Fibroblast of mammary gland (primary cell): ENCODE data around the gene TTBK2.

Experiments used
- DNase-seq: peaks from one replicate; pipeline ENCODE4 v3.0.0-alpha.2; 2010; ENCODE audit warnings: low read depth
- H3K4me3 ChIP-seq: 2 replicates; pipeline ENCODE4 v1.5.1; 2011; ENCODE audit warnings: low read depth, mild to moderate bottlenecking, low read length, moderate library complexity; ENCODE audit not compliant: control insufficient read depth
- TF ChIP-seq, protein P1 (sequence below): conservative IDR thresholded peaks from 2 replicates; pipeline ENCODE4 v1.5.1; 2011; ENCODE audit warnings: low read depth, low read length, inconsistent platforms; ENCODE audit not compliant: control insufficient read depth, insufficient read depth

Gene TTBK2

DNA sequence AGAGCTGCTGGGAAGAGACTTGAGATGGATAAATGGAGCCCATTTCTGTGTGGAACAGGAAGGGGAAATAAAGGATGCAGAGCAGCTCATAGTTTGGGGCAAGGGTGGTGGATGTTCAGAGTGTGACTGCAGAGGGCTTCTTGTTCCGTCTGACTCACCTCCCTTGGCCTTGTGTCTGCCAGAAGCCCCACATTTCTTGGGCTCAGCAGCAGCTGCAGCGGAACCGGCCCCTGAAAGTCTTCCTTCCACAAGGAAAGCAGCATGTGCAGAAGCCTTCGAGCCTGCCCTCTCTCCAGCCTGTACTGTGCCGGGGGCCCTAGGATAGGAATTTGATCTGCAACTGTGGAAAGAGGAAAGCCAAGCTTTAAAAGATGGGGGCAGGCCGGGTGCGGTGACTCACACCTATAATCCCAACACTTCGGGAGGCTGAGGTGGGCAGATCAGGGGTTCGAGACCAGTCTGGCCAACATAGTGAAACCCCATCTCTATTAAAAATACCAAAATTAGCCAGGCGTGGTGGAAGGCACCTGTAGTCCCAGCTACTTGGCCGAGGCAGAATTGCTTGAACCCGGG is 195.2 kb downstream of the TTBK2 start:
- DNase-seq, result peak; percentile 26
- H3K4me3 ChIP-seq, result no peak overlapping the region
- TF ChIP-seq, protein P1, sequence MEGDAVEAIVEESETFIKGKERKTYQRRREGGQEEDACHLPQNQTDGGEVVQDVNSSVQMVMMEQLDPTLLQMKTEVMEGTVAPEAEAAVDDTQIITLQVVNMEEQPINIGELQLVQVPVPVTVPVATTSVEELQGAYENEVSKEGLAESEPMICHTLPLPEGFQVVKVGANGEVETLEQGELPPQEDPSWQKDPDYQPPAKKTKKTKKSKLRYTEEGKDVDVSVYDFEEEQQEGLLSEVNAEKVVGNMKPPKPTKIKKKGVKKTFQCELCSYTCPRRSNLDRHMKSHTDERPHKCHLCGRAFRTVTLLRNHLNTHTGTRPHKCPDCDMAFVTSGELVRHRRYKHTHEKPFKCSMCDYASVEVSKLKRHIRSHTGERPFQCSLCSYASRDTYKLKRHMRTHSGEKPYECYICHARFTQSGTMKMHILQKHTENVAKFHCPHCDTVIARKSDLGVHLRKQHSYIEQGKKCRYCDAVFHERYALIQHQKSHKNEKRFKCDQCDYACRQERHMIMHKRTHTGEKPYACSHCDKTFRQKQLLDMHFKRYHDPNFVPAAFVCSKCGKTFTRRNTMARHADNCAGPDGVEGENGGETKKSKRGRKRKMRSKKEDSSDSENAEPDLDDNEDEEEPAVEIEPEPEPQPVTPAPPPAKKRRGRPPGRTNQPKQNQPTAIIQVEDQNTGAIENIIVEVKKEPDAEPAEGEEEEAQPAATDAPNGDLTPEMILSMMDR, result no peak

DNA sequence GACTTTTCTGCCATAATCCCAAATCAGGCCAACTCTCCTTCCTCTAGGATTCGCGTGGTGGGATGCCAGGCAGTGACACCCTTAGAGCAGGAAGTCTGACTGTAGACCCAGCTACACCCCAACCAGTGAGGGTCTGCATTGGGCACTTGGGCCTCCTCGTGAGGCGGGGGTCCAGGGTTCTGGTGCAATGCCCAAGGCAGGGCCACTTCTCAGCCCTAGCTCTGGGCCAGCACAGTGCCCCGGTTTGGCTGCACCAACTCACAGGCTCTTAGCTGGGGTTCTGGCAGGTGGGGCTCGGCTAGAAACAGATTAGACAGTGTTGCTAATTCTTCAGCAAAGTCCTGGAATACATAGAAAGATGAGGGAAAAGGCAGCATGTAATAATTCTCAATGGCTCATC is 196.3 kb downstream of the TTBK2 start:
- DNase-seq, result no peak

DNA sequence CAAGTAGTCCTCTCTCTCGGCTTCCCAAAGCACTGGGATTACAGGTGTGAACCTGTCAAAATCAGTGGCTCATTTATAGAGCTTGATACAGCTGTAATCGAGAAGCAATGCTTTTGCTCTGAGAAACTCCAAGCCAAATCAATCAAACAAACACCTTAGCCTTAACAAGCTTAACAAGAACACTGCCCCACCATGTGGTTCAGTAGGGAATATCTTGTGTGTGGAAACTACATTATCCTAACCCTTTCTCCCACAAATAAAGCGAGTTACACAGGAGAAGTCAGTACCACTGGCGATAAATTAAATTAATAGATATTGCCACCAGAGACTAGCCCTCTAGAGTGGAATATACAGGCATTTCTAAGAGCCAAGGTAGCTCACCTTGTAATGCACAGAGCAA is 197.5 kb downstream of the TTBK2 start:
- TF ChIP-seq, protein P1, result peak; percentile 11
- no peak overlapping the region for H3K4me3 ChIP-seq
- DNase-seq, result peak; percentile 16

More for the DNA sequence above, 196.3 kb downstream of the TTBK2 start:
- no peak overlapping the region for H3K4me3 ChIP-seq
- TF ChIP-seq, protein P1, result no peak

DNA sequence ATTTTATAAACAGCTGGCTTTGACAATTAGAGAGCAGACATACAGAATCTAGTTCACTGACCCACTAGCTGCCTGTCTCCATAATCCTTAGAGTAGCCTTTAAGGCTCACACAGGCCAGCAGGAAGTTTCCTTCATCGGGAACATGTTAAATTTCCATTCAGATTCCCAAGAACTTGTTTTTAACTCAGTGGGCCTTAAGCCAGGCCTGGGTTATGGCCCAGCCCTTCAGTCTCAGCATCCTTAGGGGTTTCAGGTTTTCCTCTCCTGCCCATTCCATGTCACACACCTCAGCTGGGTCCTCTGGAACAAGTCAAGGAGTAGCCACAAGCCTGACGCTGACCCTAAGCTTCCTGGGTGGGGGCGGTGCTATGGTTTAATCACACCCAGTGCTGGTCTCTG is 198.7 kb downstream of the TTBK2 start:
- TF ChIP-seq, protein P1, result no peak
- H3K4me3 ChIP-seq, result no peak overlapping the region
- no peak for DNase-seq

DNA sequence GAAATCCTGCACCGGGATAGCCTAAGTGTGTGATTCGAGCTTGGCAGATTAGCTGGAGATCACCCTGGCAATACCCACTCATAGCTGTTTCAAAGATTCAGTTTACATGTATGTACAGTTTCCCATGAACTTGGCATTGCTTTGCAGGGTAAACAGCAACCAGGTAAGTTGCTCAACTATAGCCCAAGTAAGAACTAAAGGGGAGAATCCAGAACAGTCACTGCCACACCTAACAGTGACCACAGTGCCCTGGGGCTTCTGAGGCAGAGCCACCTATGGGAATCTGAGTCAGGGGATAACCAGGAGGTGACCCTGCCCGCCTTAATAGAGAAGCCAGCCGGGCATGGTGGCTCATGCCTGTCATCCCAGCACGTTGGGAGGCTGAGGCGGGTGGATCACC is 199.6 kb downstream of the TTBK2 start:
- DNase-seq, result no peak
- TF ChIP-seq, protein P1, result no peak
- H3K4me3 ChIP-seq, result no peak overlapping the region

DNA sequence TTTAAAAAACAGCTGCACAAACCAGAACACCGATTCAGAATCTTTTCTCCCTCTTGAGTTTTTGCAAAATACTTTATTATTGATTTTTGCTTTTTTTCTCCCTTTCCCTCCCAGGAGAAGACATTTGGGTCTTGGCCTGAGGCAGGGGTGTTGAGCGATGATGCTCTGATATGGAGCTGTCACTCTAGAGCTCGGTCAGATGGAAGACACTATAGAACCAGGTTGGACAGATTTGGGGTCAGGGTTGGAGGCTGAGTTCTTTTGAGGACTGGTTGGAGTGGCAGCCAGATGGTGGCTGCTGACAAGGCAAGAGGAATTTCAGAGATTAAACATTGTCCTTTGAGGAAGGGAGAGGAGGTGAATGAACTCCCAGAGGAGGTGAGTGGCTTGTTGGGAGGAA is 200.5 kb downstream of the TTBK2 start:
- TF ChIP-seq, protein P1, result no peak
- no peak overlapping the region for H3K4me3 ChIP-seq
- no peak for DNase-seq

DNA sequence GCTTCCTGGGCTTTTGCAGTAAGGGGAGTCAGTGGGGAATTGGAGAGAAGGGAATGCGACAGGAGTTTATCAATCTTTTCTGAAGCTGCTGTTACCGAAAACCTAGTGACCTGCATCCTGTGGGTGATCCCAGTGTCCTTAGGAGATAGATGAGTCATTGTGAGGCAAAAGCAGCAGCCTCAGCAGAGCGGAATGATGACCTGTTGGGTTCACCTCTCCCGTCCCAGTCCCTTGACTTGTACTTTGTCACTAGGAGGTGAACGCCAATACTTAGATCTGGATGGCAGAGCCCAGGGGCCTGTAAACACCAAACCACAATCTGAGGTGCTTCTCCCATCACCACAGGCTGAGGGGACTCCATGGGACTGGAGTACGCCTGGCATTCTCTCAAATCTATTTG is 201.5 kb downstream of the TTBK2 start:
- TF ChIP-seq, protein P1, result no peak
- DNase-seq, result peak; percentile 15

More for the DNA sequence above, 201.5 kb downstream of the TTBK2 start:
- no peak overlapping the region for H3K4me3 ChIP-seq
